Vagina (tissue), 2 donors: ENCODE data around the gene IST1.

Experiments
- POLR2A ChIP-seq, 2 donors: fragments of 450-650 bp; IDR thresholded peaks; one replicate each; pipeline ENCODE4 v1.6.1; 2017; ENCODE audit warnings: antibody characterized with exemption in 2 of 2, mild to moderate bottlenecking in 2 of 2, moderate library complexity in 2 of 2
- POLR2AphosphoS5 ChIP-seq, 2 donors: sonication (generic); formaldehyde crosslinking; IDR thresholded peaks; one replicate each; pipeline ENCODE4 v1.9.0; 2017; ENCODE audit warnings: antibody characterized with exemption in 2 of 2, mild to moderate bottlenecking in 2 of 2, low read depth in 1 of 2; ENCODE audit not compliant: insufficient read depth in 1 of 2
- TF ChIP-seq, protein P1 (sequence below), 3 experiments: fragments of 450-650 bp in 2 of 3; fragments of 200-600 bp in 1 of 3; sonication (generic) in 1 of 3; IDR thresholded peaks; one replicate each; pipeline ENCODE4 v1.5.1; 2017 to 2019; ENCODE audit warnings: antibody characterized with exemption in 3 of 3, mild to moderate bottlenecking in 2 of 3, moderate library complexity in 2 of 3

DNA sequence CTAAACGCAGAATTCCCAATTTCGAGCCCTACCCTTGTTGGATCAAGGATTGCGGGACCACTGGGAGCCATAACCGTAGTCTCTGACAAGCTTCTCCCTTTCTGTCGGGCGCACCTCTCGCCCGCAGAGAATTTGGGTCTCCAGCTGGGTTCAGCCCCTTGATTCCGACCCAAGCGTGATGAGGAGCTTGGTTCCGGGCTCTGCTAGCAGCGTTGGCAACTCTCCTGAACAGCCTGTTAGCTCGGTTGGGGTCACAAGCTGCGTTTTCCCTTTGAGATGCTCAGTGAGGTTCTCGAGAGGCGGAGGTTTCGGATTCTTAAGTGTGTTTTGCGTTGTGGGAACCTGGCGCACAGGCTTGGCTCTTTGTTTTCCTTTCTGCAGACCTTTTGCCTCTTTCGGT, 48.9 kb upstream of the IST1 start:
- TF ChIP-seq, protein P1, sequence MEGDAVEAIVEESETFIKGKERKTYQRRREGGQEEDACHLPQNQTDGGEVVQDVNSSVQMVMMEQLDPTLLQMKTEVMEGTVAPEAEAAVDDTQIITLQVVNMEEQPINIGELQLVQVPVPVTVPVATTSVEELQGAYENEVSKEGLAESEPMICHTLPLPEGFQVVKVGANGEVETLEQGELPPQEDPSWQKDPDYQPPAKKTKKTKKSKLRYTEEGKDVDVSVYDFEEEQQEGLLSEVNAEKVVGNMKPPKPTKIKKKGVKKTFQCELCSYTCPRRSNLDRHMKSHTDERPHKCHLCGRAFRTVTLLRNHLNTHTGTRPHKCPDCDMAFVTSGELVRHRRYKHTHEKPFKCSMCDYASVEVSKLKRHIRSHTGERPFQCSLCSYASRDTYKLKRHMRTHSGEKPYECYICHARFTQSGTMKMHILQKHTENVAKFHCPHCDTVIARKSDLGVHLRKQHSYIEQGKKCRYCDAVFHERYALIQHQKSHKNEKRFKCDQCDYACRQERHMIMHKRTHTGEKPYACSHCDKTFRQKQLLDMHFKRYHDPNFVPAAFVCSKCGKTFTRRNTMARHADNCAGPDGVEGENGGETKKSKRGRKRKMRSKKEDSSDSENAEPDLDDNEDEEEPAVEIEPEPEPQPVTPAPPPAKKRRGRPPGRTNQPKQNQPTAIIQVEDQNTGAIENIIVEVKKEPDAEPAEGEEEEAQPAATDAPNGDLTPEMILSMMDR (IDR thresholded peaks at IDR 0.05): no peak
- TF ChIP-seq POLR2A (IDR thresholded peaks at IDR 0.05): no peak
- TF ChIP-seq POLR2AphosphoS5 (IDR thresholded peaks at IDR 0.05; ENCODE audit: insufficient read depth in 1 of 2, low read depth in 1 of 2): no peak
